Neural cell (in vitro differentiated cells): Measurements from ENCODE around the gene PLPPR5. TPM values are rescaled to one million over a fixed set of nuclear protein-coding genes. Genes with fewer than 3 reads are reported as not detected.

ENCODE experiments used
- H2AFZ ChIP-seq: fragments of 200-600, 300-800 bp; sonication (generic), shearing (Covaris generic); 2 replicates; pipeline ENCODE4 v1.6.0; 2014; ENCODE audit warnings: low read depth, mild to moderate bottlenecking, antibody characterized with exemption, low read length, moderate library complexity
- H3F3A ChIP-seq: fragments of 200-600 bp; shearing (Covaris generic); 2 replicates; pipeline ENCODE4 v1.6.1; 2016; ENCODE audit warnings: mild to moderate bottlenecking, moderate library complexity, mixed read lengths, antibody characterized with exemption, low read length; ENCODE audit not compliant: insufficient read depth, poor library complexity, severe bottlenecking
- H3K27ac ChIP-seq: fragments of 200-600, 300-800 bp; sonication (generic), shearing (Covaris generic); 2 replicates; pipeline ENCODE4 v1.5.1; 2014; ENCODE audit warnings: mild to moderate bottlenecking, low read length, moderate library complexity
- H3K27me3 ChIP-seq: fragments of 300-800, 200-600 bp; sonication (generic), shearing (Covaris generic); 2 replicates; pipeline ENCODE4 v1.6.0; 2014; ENCODE audit warnings: mild to moderate bottlenecking, low read depth, low read length, moderate library complexity; ENCODE audit not compliant: insufficient read depth
- H3K36me3 ChIP-seq: fragments of 300-800, 200-600 bp; sonication (generic), shearing (Covaris generic); 2 replicates; pipeline ENCODE4 v1.5.1; 2014; ENCODE audit warnings: mild to moderate bottlenecking, antibody characterized with exemption, low read length, moderate library complexity; ENCODE audit not compliant: insufficient read depth
- H3K4me2 ChIP-seq: fragments of 300-800, 200-600 bp; sonication (generic), shearing (Covaris generic); 2 replicates; pipeline ENCODE4 v1.6.0; 2014; ENCODE audit warnings: mild to moderate bottlenecking, low read length
- H3K4me3 ChIP-seq: fragments of 300-800, 200-600 bp; sonication (generic), shearing (Covaris generic); 2 replicates; pipeline ENCODE4 v1.5.1; 2014; ENCODE audit warnings: mild to moderate bottlenecking, low read length, moderate library complexity
- H3K79me2 ChIP-seq: fragments of 200-600 bp; shearing (Covaris generic); replicated peaks from 2 replicates; pipeline ENCODE4 v1.6.0; 2014; ENCODE audit warnings: mild to moderate bottlenecking, low read length, moderate library complexity; ENCODE audit not compliant: insufficient read depth
- H3K9ac ChIP-seq: fragments of 300-800, 200-600 bp; sonication (generic), shearing (Covaris generic); 2 replicates; pipeline ENCODE4 v1.6.1; 2016; ENCODE audit warnings: mild to moderate bottlenecking, low read length, mixed read lengths
- H3K9me2 ChIP-seq: fragments of 200-600 bp; shearing (Covaris generic); 2 replicates; pipeline ENCODE4 v1.6.1; 2016; ENCODE audit warnings: mild to moderate bottlenecking, low read length, mixed read lengths; ENCODE audit not compliant: insufficient read depth
- H3K9me3 ChIP-seq: fragments of 200-600, 300-800 bp; sonication (generic), shearing (Covaris generic); 2 replicates; pipeline ENCODE4 v1.6.1; 2016; ENCODE audit warnings: mild to moderate bottlenecking, mixed run types, low read length, moderate library complexity, mixed read lengths
- H4K20me1 ChIP-seq: fragments of 200-600 bp; shearing (Covaris generic); 2 replicates; pipeline ENCODE4 v1.6.1; 2016; ENCODE audit warnings: mild to moderate bottlenecking, mixed run types; ENCODE audit not compliant: insufficient read depth
- EP300 ChIP-seq: fragments of 450-650 bp; conservative IDR thresholded peaks from 2 replicates; pipeline ENCODE4 v1.6.1; 2014; ENCODE audit warnings: antibody characterized with exemption, mild to moderate bottlenecking, moderate library complexity; ENCODE audit not compliant: poor library complexity, severe bottlenecking
- EZH2 ChIP-seq: fragments of 200-600, 300-800 bp; shearing (Covaris generic), sonication (generic); IDR thresholded peaks from 2 replicates; pipeline ENCODE4 v1.6.1; 2014; ENCODE audit warnings: antibody characterized with exemption, low read length, borderline replicate concordance, mild to moderate bottlenecking; ENCODE audit not compliant: insufficient read depth, poor library complexity, severe bottlenecking
- MXI1 ChIP-seq: fragments of 450-650 bp; conservative IDR thresholded peaks from 2 replicates; pipeline ENCODE4 v1.6.1; 2014; ENCODE audit warnings: antibody characterized with exemption, mild to moderate bottlenecking; ENCODE audit not compliant: poor library complexity, severe bottlenecking
- POLR2AphosphoS5 ChIP-seq: IDR thresholded peaks from 2 replicates; pipeline ENCODE4 v1.6.1; 2012
- RAD21 ChIP-seq: fragments of 450-650 bp; conservative IDR thresholded peaks from 2 replicates; pipeline ENCODE4 v1.6.1; 2014; ENCODE audit warnings: antibody characterized with exemption, mild to moderate bottlenecking, moderate library complexity
- REST ChIP-seq: IDR thresholded peaks from 2 replicates; pipeline ENCODE4 v1.6.1; 2012; ENCODE audit warnings: borderline replicate concordance
- TAF1 ChIP-seq: IDR thresholded peaks from 2 replicates; pipeline ENCODE4 v1.6.1; 2012; ENCODE audit warnings: low read depth
- polyA plus RNA-seq: library from polyadenylated mRNA; depleted of rRNA; stranded (reverse); fragments of >200 nt; gene quantifications from 2 replicates; pipeline ENCODE4 v1.2.3, GENCODE V29; 2014
- TF ChIP-seq, protein P1 (sequence below): fragments of 450-650 bp; IDR thresholded peaks from 2 replicates; pipeline ENCODE4 v1.5.1; 2014; ENCODE audit warnings: antibody characterized with exemption, mild to moderate bottlenecking, moderate library complexity; ENCODE audit not compliant: poor library complexity, severe bottlenecking

The PLPPR5 gene
- polyA plus RNA-seq, 1 donor from 2014 or later: 21.9 TPM

DNA sequence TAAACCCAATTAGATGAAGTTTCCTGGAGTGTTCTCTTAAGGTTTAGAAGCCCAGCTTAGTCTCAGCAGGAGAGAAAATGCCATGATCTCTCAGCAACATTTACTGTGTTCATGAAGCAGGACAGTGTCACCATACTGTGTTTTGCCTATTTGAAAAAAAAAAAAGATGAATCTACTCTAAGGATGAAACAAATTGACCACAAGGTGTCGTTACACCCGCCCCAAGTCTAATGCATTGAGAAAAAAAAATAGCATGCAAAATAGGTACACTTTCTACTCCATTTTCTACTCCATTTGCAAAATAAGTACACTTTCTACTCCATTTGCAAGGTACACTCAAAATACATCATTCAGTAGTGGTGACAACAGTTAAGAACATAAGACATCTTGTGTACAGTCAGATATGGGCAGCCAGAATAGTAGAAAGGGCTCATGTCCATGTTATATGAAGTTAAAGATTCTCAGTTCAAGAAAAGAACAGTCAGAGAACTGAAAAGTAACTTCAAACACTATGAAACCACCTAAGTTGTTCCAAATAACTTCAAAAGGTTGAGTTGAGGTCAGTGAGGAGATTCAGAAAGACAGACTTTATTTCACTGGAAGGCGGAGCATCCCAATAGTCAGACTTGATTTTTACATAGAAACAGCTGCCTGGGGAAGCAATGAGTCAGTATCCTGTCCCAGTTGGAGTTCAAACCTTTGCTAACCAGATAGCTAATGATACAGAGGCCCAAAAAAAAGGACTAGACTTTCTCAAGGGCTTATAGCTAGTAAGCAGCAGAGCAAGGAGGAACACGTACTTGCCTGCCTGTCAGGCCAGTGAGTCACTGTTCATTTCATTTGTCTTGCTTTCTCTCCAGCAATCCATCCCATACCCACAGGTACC, 13.3 kb downstream of the PLPPR5 start:
- Histone ChIP-seq H3K79me2 (no peaks in the 10 kb centered on the region), H3K4me2 (no peak overlapping the region), H3K27me3 (no peaks in the 10 kb centered on the region), H3K4me3 (no peak overlapping the region), H4K20me1 (no peaks in the 10 kb centered on the region), H3K9ac (no peak overlapping the region), H3K27ac (no peak overlapping the region), H3K9me2 (no peaks in the 10 kb centered on the region), H3K9me3 (no peaks in the 10 kb centered on the region), H3K36me3 (no peaks in the 10 kb centered on the region), H3F3A (no peaks in the 10 kb centered on the region), H2AFZ (no peak overlapping the region)
- TF ChIP-seq POLR2AphosphoS5 (no peak), RAD21 (no peak), TAF1 (no peak), EP300 (no peak), EZH2 (no peak), MXI1 (no peak), REST (no peak)
- TF ChIP-seq, protein P1, sequence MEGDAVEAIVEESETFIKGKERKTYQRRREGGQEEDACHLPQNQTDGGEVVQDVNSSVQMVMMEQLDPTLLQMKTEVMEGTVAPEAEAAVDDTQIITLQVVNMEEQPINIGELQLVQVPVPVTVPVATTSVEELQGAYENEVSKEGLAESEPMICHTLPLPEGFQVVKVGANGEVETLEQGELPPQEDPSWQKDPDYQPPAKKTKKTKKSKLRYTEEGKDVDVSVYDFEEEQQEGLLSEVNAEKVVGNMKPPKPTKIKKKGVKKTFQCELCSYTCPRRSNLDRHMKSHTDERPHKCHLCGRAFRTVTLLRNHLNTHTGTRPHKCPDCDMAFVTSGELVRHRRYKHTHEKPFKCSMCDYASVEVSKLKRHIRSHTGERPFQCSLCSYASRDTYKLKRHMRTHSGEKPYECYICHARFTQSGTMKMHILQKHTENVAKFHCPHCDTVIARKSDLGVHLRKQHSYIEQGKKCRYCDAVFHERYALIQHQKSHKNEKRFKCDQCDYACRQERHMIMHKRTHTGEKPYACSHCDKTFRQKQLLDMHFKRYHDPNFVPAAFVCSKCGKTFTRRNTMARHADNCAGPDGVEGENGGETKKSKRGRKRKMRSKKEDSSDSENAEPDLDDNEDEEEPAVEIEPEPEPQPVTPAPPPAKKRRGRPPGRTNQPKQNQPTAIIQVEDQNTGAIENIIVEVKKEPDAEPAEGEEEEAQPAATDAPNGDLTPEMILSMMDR: no peak

DNA sequence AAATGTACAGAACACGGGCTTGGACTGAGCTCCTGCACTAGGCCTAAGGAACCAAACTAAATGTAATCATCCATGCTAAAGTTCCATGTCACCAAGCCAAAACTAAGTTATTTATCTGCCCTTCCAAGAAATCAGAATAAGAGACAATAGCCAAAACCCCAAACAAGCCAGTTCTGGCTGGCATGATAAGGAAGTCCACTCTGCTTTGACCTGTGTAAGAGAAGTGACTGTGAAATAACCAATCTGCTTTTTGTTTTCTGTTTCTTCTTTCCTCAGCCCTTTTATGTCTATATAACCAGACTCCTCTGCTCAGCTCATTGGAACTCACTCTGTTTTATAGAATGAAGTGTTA, 15.1 kb downstream of the PLPPR5 start:
- Histone ChIP-seq H3F3A (no peaks in the 10 kb centered on the region), H3K4me2 (no peak overlapping the region), H3K9ac (no peak overlapping the region), H3K27me3 (no peaks in the 10 kb centered on the region), H3K9me3 (no peaks in the 10 kb centered on the region), H2AFZ (no peak overlapping the region), H3K27ac (no peak overlapping the region), H3K79me2 (no peaks in the 10 kb centered on the region), H3K4me3 (no peak overlapping the region), H3K36me3 (no peaks in the 10 kb centered on the region), H4K20me1 (no peaks in the 10 kb centered on the region), H3K9me2 (no peaks in the 10 kb centered on the region)
- no peak for TF ChIP-seq EP300
- TF ChIP-seq, protein P1: no peak
